CD4-positive, alpha-beta T cell treated with Interleukin-15 for 1 hour (primary cell): Measurements from ENCODE around the gene ZBED1.

ENCODE experiments used
- DNase-seq: peaks from one replicate; pipeline ENCODE4 v3.0.0-alpha.2; 2020

Gene ZBED1

DNA sequence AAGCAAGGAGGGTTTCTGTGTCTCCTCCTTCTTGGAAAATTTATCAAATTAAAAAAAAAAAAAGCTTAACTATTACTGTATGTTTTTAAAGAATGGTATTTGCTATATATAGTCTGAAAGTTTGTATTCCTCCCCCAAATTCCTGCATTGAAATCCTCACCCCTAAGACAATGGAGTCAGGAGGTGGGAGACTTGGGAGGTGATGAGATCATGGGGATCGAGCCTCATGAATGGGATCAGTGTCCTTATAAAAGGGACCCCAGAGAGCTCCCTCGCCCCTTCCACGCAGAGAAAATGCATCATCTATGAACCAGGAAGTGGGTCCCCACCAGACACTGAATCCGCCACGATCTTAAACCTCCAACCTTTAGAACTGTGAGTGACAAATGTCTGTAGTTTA is 50.1 kb downstream of the ZBED1 start:
- DNase-seq: no peak

DNA sequence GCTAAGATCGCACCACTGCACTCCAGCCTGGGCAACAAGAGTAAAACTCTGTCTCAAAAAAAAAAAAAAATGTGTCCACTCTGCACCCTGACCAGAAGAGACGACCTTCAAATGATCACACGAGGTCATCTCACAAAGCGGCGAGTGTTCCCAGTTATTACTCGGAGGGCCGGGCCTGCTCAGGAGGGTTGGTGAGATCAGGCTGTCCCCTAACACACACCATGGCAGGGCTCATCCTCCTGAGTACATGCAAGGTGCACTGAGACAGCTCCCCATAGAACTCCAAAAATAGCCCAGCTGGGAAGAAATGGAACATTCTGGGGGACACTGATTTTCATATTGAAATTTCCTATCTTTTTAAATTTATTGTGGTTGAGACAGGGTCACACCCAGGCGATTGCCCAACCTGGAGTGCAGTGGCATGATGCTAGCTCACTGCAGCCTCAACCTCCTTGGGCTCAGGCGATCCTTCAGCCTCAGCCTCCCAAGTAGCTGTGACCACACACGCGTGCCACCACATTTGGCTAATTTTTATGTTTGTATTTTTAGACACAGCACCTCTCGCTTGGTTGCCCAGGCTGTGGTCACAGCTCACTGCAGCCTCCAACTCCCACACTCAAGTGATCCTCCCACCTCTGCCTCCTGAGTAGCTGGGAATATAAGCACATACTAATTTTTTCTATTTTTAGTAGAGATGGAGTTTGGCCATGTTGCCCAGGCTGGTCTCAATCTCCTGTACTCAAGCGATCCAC is 51.5 kb downstream of the ZBED1 start:
- no peak for DNase-seq

DNA sequence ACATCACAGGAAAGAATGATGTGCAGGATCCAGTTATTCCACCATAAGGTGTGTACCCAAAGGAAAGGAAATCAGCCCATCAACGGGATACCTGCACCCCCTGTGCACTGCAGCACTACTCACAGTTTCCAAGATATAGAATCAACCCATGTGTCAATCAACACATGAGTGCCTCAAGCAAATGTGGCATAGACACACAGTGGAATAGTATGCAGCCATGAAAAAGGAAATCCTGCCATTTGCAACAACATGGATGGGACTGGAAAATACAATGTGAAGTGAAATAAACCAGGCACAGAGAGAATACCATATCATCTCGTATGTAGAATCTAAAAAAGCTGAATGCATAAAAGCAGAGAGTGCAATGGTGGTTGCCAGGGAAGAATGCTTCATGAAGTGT is 53.3 kb downstream of the ZBED1 start:
- DNase-seq: no peak

DNA sequence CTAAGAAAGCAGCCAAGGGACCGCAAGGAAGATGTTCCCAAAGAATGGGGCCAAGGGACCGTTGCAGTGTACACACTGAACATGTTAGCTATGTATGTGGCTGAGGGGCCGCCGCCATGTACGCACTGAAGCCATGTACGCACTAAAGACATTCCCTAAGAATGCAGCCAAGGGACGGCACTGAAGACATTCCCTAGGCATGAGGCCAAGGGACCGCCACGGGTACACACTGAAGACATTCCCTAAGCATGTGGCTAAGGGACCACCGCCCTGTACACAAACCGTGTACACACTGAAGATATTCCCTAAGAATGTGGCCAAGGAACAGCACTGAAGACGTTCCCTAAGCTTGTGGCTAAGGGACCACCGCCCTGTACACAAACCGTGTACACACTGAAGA is 54.0 kb downstream of the ZBED1 start:
- no peak for DNase-seq

DNA sequence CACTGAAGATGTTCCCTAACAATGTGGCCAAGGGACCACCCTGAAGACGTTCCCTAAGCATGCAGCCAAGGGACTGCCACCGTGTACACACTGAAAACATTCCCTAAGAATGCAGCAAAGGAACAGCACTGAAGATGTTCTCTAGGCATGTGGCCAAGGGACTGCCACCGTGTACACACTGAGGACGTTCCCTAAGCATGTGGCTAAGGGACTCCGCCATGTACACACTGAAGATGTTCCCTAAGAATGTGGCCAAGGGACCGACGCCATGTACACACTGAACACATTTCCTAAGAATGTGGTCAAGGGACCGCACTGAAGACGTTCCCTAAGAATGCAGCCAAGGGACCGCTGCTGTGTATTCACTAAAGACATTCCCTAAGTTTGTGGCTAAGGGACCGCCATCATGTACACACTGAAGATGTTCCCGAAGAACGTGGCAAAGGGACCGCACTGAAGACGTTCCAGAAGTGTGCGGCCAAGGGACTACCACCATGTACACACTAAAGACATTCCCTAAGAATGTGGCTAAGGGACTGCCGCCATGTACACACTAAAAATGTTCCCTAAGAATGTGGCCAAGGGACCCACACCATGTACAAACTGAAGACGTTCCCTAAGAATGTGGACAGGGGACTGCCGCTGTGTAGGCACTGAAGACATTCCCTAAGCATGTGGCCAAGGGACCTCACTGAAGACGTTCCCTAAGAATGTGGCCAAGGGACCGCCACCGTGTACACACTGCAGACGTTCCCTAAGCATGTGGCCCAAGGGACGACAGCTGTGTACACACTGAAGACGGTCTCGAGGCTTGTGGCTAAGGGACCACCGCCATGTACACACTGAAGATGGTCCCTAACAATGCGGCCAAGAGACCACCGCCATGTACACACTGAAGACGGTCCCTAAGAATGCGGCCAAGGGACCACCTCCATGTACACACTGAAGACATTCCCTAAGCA is 54.8 kb downstream of the ZBED1 start:
- DNase-seq: no peak

DNA sequence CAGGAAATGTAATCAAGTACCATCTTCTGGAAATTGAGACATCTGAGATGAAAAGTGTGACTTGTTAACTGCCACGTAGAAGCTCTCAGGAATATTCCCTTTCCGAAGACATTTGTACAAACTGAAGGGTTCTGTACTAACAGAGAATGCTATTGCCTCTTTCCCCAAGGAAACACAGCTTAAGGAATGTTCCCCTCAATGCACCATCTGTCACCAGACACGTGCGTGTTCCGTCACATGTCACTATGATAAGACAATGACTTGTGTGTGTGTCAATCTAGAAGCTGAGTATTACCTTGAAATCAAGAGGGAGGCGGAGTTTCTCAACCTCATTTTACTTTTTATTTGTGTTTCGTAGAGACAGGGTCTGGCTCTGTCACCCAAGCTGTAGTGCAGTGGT is 58.1 kb downstream of the ZBED1 start:
- DNase-seq: no peak

DNA sequence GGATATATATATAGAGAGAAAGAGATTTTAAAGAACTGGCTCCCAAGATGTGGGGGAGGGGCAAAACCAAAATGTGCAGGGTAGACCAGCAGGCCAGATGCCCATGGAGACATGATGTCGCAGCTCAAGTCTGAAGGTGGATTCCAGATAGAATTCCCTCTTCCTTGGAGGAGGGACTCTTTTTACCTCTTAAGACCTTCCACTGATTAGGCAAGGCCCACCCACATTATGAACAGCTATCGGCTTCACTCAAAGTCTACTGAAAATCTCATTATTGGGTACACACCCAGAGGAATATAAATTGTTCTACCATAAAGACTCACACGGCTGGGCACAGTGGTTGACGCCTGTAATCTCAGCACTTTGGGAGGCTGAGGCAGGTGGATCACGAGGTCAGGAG is 59.3 kb downstream of the ZBED1 start:
- no peak for DNase-seq

DNA sequence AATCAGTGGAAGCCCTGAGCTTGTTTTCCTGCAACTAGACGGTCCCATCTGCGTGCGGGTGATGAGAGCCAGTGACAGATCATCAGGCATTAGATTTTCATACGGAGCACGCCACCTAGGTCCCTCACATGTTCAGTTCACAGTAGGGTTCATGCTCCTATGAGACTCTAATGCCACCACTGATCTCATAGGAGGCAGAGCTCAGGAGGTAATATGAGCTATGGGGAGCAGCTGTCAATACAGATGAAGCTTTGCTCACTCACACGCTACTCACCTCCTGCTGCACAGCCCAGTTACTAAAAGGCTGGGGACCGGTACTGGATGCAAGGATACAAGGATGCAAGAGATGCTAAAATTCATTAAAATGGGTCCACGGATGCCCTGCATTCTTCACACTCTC is 61.2 kb downstream of the ZBED1 start:
- no peak for DNase-seq
